Ishikawa (cell line): Measurements from ENCODE around the gene NPHP4.

Experiments
- EP300 ChIP-seq: IDR thresholded peaks from 2 replicates; pipeline ENCODE4 v1.6.1; 2012; ENCODE audit warnings: borderline replicate concordance
- FOXM1 ChIP-seq: IDR thresholded peaks from 2 replicates; pipeline ENCODE4 v1.6.1; 2012; ENCODE audit warnings: low read depth, borderline replicate concordance
- MAX ChIP-seq: IDR thresholded peaks from 2 replicates; pipeline ENCODE4 v1.6.1; 2012
- NFIC ChIP-seq: IDR thresholded peaks from 2 replicates; pipeline ENCODE4 v1.6.1; 2012
- RAD21 ChIP-seq: IDR thresholded peaks from 2 replicates; pipeline ENCODE4 v1.6.1; 2012; ENCODE audit warnings: low read depth
- TCF12 ChIP-seq: IDR thresholded peaks from 2 replicates; pipeline ENCODE4 v1.6.1; 2012; ENCODE audit warnings: low read depth
- YY1 ChIP-seq: IDR thresholded peaks from 2 replicates; pipeline ENCODE4 v1.6.1; 2012; ENCODE audit warnings: low read depth
- TF ChIP-seq, protein P1 (sequence below): IDR thresholded peaks from 2 replicates; pipeline ENCODE4 v1.6.1; 2012; ENCODE audit warnings: low read depth, mild to moderate bottlenecking

DNA sequence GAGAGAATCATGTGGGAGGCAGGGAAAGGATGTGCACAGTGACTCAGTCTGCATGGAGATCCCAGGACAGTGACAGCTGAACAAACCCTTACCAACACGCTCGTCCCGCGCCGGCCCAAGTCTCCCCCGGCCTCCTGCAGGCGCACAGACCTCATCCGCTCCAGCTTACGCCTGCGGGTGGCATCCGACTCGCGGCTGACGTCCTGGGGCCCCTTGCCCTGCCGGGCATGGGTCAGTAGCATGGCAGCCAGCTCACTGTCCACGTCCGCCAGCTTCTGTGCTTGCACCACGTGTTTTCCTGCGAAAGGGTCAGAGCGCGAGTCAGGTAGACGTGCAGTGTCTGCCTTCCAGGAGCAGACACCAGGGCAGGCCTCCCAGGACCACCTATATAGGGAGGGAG is 115.2 kb downstream of the NPHP4 start:
- TF ChIP-seq EP300 (no peak), RAD21 (no peak), MAX (no peak), NFIC (no peak), FOXM1 (no peak), YY1 (no peak), TCF12 (no peak)
- TF ChIP-seq, protein P1, sequence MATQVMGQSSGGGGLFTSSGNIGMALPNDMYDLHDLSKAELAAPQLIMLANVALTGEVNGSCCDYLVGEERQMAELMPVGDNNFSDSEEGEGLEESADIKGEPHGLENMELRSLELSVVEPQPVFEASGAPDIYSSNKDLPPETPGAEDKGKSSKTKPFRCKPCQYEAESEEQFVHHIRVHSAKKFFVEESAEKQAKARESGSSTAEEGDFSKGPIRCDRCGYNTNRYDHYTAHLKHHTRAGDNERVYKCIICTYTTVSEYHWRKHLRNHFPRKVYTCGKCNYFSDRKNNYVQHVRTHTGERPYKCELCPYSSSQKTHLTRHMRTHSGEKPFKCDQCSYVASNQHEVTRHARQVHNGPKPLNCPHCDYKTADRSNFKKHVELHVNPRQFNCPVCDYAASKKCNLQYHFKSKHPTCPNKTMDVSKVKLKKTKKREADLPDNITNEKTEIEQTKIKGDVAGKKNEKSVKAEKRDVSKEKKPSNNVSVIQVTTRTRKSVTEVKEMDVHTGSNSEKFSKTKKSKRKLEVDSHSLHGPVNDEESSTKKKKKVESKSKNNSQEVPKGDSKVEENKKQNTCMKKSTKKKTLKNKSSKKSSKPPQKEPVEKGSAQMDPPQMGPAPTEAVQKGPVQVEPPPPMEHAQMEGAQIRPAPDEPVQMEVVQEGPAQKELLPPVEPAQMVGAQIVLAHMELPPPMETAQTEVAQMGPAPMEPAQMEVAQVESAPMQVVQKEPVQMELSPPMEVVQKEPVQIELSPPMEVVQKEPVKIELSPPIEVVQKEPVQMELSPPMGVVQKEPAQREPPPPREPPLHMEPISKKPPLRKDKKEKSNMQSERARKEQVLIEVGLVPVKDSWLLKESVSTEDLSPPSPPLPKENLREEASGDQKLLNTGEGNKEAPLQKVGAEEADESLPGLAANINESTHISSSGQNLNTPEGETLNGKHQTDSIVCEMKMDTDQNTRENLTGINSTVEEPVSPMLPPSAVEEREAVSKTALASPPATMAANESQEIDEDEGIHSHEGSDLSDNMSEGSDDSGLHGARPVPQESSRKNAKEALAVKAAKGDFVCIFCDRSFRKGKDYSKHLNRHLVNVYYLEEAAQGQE = no peak
